Measurements from ENCODE around the gene BEND3. TPM values are rescaled to one million over a fixed set of nuclear protein-coding genes. Genes with fewer than 3 reads are reported as not detected.
"Not testable (repeated sequence)": the region's sequence is repeated elsewhere in the genome, so short reads cannot be mapped to it uniquely, and the experiment has no call there.

BEND3 gene
- total RNA-seq, result 1 to 10 TPM; 1.6 to 3.8 (median 1.7) TPM
- 1 to 10 TPM in 2 of 3 donors, under 1 TPM in 1; 0.52 to 2.0 (median 1.0) TPM for polyA plus RNA-seq
- long read RNA-seq, donor 1, partial matches to known transcripts, result 0 of 1 reads
- long read RNA-seq, donor 1, other reads (novel, unspliced or antisense), result 1 of 1 reads
- long read RNA-seq, donor 2, result 0 reads

DNA sequence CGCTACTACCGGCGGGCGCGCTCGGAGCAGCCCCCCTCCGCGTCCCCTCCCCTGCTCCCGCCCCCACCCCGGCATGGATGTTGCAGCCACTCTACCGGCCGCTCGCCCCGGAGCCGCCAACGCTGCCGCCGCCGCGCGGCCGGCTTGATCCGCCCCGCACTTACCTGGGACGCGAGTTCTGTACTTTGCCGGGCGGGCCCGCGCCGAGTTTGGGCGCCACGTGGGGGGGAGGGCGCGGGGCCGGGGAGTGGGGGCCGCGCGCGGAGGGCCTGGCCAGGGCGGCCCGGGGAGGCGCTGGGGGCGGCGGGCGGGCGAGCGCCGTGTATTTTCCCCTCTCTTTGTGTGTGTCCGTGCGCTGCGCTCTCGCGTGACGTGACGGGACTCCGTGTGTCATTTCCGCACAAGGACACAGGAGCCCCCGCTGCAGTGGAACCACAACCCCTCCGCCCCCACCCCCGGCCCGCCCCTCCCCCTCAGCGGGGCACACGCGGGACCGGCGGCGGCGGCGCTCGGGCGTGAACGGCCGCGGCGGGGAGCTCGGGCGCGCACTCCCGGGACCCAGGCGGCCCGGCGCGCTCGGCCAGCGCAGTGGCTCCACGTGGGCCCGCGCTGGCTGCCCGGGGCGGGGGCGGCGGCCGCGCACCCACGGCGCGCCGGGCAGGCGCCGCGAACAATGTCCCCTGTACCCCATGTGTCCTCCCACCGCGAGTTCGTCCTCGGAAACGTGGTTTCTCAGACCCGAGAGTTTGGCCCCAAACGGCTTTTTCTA lies at the start of gene BEND3:
Gene BEND3, minus strand, starts transcription at position 590 of the 769 bp plus-strand sequence. CDS start 16,230 bp downstream, outside the sequence.
- Histone ChIP-seq H3K36me3 (ENCODE audit: insufficient read depth in 1 of 2, low read depth in 1 of 2) (no peaks in the 10 kb centered on the region), H3K4me3 (peak within 1 kb of the TSS; percentile 94), H3K27ac (peak within 1 kb of the TSS; percentile 86), H3K27me3 (ENCODE audit: insufficient read depth in 3 of 3, low read length in 2 of 3) (no peaks in the 10 kb centered on the region), H3K4me1 (peaks cover 12% of the 10 kb centered on the region), H3K9me3 (no peaks in the 10 kb centered on the region)
- WGBS, 3 donors, result 1% methylated on average over 41 to 109 of the region's 109 CpGs
- intact Hi-C loops (cut with DNase I), result loop anchor here (1.0 to 5.0 kb wide), 3 partner anchors 38 to 88 kb away; partner anchors contain the start of gene MTRES1 (in 2 of the 2)
- ATAC-seq (peak; percentile 16 to 46 (median 41)), DNase-seq (peak; percentile 37 to 71)
- TF ChIP-seq, protein P1, sequence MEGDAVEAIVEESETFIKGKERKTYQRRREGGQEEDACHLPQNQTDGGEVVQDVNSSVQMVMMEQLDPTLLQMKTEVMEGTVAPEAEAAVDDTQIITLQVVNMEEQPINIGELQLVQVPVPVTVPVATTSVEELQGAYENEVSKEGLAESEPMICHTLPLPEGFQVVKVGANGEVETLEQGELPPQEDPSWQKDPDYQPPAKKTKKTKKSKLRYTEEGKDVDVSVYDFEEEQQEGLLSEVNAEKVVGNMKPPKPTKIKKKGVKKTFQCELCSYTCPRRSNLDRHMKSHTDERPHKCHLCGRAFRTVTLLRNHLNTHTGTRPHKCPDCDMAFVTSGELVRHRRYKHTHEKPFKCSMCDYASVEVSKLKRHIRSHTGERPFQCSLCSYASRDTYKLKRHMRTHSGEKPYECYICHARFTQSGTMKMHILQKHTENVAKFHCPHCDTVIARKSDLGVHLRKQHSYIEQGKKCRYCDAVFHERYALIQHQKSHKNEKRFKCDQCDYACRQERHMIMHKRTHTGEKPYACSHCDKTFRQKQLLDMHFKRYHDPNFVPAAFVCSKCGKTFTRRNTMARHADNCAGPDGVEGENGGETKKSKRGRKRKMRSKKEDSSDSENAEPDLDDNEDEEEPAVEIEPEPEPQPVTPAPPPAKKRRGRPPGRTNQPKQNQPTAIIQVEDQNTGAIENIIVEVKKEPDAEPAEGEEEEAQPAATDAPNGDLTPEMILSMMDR (IDR thresholded peaks at IDR 0.05), result no peak

DNA sequence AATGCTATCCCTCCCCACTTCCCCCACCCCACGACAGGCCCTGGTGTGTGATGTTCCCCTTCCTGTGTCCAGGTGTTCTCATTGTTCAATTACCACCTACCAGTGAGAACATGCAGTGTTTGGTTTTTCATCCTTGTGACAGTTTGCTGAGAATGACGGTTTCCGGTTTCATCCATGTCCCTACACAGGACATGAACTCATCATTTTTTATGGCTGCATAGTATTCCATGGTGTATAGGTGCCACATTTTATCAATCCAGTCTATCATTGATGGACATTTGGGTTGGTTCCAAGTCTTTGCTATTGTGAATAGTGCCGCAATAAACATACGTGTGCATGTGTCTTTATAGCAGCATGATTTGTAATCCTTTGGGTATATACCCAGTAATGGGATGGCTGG lies 49.0 kb upstream of the BEND3 start:
- H3K36me3 ChIP-seq (ENCODE audit: insufficient read depth in 1 of 2, low read depth in 1 of 2); H3K27ac ChIP-seq; H3K27me3 ChIP-seq (ENCODE audit: insufficient read depth in 3 of 3, low read length in 2 of 3); ATAC-seq; H3K4me3 ChIP-seq; intact Hi-C loops (cut with DNase I); H3K9me3 ChIP-seq; H3K4me1 ChIP-seq; DNase-seq: not testable (repeated sequence)
- 92 to 100% (median 99%) methylated on average over 3 to 5 of the region's 5 CpGs for WGBS, 3 donors

DNA sequence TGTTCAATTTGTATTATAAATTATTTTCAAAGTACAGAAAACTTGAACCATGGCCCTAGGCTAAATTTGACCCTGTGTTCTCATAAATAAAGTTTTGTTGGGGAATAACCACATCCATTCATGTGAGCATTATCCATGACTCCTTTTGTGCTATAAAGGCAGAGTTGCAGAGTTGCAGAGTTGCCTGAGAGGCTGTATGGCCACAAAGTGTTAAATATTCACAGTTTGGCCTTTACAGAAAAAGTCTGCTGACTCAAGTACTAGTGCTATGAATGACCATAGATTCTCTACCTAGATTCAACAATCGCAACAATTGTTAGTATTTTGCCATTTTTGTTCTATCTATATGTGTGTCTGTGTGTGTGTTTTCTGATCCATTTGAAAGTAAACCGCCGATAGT lies 46.2 kb upstream of the BEND3 start:
- no peaks in the 10 kb centered on the region for H3K9me3 ChIP-seq
- TF ChIP-seq, protein P1 (IDR thresholded peaks at IDR 0.05), result no peak
- intact Hi-C loops (cut with DNase I), result no loop called here
- no peak overlapping the region for H3K27ac ChIP-seq
- H3K4me3 ChIP-seq, result no peak overlapping the region
- no peak for ATAC-seq
- H3K36me3 ChIP-seq (ENCODE audit: insufficient read depth in 1 of 2, low read depth in 1 of 2), result no peaks in the 10 kb centered on the region
- H3K4me1 ChIP-seq, result no peaks in the 10 kb centered on the region
- no peaks in the 10 kb centered on the region for H3K27me3 ChIP-seq (ENCODE audit: insufficient read depth in 3 of 3, low read length in 2 of 3)
- DNase-seq, result no peak
- WGBS, 3 donors, result 91 to 96% (median 94%) methylated on average over 3 of the region's 3 CpGs

DNA sequence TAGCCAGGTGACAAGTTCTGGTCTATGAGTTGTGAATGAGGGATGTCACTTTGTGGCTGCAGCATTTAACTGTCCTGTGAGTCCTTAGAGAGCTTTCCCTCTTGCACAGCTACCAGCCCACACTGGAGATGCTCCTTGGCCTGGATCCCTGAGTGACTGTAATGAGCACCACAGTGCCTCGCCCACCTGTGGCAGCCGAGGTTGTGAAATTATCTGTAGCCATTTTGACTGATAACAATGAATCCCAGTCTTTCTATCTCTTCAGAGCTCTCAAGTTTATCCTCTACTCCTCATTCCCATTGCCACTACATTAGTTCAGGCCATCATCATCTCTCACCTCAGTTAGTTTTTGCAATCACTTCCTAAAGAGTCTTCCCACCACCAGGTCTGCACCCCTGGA lies 41.3 kb upstream of the BEND3 start:
- TF ChIP-seq, protein P1 (IDR thresholded peaks at IDR 0.05), result no peak
- intact Hi-C loops (cut with DNase I), result no loop called here

DNA sequence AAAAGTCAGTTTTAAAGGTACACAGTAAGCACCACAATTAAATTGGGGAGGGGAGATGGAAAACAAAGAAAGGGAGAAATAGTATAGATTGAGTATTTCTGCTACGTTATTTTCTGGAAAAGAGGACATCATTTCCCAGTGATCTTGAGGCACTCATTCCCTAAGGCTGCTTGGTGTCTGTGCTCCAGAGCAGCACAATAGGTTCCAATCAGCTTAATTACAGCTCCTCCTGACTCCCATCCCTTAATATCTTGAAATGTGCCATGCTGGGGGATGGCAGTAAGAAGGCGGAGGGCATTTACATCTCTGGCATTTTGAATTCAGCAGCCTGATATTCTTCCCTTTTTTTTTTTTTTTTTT lies 39.5 kb upstream of the BEND3 start:
- WGBS, 3 donors, result 73 to 82% (median 80%) methylated on average over 2 of the region's 2 CpGs
- no peak for ATAC-seq

More for the DNA sequence above, 41.3 kb upstream of the BEND3 start:
- DNase-seq (no peak), ATAC-seq (no peak)
- no peaks in the 10 kb centered on the region for H3K27me3 ChIP-seq (ENCODE audit: insufficient read depth in 3 of 3, low read length in 2 of 3)
- no peaks in the 10 kb centered on the region for H3K4me1 ChIP-seq
- no peaks in the 10 kb centered on the region for H3K36me3 ChIP-seq (ENCODE audit: insufficient read depth in 1 of 2, low read depth in 1 of 2)
- WGBS, 3 donors, result 90 to 95% (median 93%) methylated on average over 2 of the region's 2 CpGs
- H3K4me3 ChIP-seq, result no peak overlapping the region
- H3K27ac ChIP-seq, result no peak overlapping the region
- H3K9me3 ChIP-seq, result no peaks in the 10 kb centered on the region

More for the DNA sequence above, 39.5 kb upstream of the BEND3 start:
- H3K4me1 ChIP-seq, result no peaks in the 10 kb centered on the region
- H3K27me3 ChIP-seq (ENCODE audit: insufficient read depth in 3 of 3, low read length in 2 of 3), result no peaks in the 10 kb centered on the region
- no peak overlapping the region for H3K27ac ChIP-seq
- H3K36me3 ChIP-seq (ENCODE audit: insufficient read depth in 1 of 2, low read depth in 1 of 2), result no peaks in the 10 kb centered on the region
- H3K4me3 ChIP-seq, result no peak overlapping the region
- no peak for DNase-seq
- TF ChIP-seq, protein P1 (IDR thresholded peaks at IDR 0.05), result no peak
- no peaks in the 10 kb centered on the region for H3K9me3 ChIP-seq
- intact Hi-C loops (cut with DNase I), result no loop called here
